SKM-1 treated with dmso at 0.1 percent for 144 hours (cell line): Measurements from ENCODE around the gene CYB5B.
"Not testable (repeated sequence)": the region's sequence is repeated elsewhere in the genome, so short reads cannot be mapped to it uniquely, and the experiment has no call there.

Experiments
- DNase-seq: peaks from one replicate; lab custom pipeline; 2025; ENCODE audit not compliant: unreplicated experiment; lab: John Stamatoyannopoulos, UW

The CYB5B gene

DNA sequence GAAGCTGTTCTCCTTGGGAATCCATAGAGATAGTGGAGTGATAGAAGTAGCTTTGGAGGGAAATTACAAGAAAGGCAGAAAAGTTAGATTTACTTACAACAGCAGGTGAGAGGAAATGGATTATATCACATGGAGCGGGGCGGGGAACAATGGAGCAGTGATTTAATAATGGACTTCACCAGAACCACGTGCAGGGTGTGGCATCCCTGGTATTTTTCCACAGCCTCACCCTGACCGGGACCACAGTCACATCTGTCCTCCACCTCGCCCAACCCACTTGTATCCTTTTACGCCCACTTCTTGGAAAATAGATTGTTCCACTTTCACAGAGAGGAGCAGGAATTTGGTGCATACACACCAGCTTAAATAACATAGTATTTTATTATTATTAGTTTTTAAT is 15.9 kb upstream of the CYB5B start:
- DNase-seq = no peak

- DNase-seq = no peak
Observed at GRCh38 chr16:69410219-69410990, 14.0 kb upstream of the CYB5B start.

GRCh38 chr16:69411064-69411985 is 13.1 kb upstream of the CYB5B start:
- DNase-seq = no peak

- no peak for DNase-seq
Observed at GRCh38 chr16:69412287-69412686, 12.1 kb upstream of the CYB5B start.

DNA sequence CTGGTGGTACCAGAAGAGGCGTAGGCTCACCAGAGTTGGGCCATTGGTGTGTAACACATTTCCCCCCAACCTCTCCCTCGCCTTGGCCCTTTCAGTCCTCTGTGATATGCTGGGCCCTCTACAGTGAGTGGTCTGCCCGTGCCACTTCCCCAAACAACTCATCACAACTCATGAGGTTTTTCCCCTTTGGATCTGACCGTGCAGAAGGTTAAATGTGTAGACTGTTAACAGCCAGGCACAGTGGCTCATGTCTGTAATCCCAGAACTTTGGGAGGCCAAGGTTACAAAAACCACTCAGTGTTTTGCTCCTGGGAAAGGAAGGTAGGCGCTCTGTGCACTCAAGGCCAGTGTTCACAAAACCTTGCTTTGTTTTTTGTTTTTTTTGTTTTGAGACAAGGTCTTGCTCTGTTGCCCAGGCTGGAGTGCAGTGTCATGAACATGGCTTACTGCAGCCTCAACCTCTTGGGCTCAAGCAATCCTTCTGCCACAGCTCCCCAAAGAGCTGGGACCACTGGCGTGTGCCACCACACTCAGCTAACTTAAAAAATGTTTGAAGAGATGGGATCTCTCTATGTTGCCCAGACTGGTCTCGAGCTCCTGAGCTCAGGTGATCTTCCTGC is 11.3 kb upstream of the CYB5B start:
- DNase-seq = no peak

- no peak for DNase-seq
Observed at GRCh38 chr16:69417520-69418199, 6.8 kb upstream of the CYB5B start.

GRCh38 chr16:69419956-69420355 is 4.5 kb upstream of the CYB5B start:
- DNase-seq = no peak

GRCh38 chr16:69423189-69423588 is 1.2 kb upstream of the CYB5B start:
- no peak for DNase-seq

GRCh38 chr16:69424935-69425784 is 741 bp downstream of the CYB5B start:
- DNase-seq = no peak

DNA sequence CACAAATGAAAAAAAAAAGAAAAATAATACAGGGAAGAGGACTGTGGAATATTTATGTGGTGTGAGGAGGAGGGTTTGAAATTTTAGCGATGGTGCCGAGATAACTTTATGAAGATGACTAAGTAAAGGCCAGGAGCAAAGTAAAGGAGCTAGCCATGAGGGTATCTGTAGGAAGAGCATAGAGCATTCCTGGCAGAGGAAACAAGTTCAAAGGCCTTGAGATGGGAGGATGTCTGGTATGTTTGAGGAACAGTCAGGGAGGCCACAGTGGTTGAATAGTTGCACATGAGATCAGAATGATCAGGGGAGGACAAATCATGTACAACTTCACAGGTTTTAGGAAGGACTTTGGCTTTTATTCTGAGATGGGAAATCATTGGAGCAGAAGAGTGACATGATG is 4.2 kb downstream of the CYB5B start:
- DNase-seq = no peak

GRCh38 chr16:69429058-69429640 is 4.7 kb downstream of the CYB5B start:
- not testable (repeated sequence) for DNase-seq

GRCh38 chr16:69431948-69432468 is 7.6 kb downstream of the CYB5B start:
- DNase-seq = no peak

GRCh38 chr16:69434066-69434465 is 9.6 kb downstream of the CYB5B start:
- no peak for DNase-seq

DNA sequence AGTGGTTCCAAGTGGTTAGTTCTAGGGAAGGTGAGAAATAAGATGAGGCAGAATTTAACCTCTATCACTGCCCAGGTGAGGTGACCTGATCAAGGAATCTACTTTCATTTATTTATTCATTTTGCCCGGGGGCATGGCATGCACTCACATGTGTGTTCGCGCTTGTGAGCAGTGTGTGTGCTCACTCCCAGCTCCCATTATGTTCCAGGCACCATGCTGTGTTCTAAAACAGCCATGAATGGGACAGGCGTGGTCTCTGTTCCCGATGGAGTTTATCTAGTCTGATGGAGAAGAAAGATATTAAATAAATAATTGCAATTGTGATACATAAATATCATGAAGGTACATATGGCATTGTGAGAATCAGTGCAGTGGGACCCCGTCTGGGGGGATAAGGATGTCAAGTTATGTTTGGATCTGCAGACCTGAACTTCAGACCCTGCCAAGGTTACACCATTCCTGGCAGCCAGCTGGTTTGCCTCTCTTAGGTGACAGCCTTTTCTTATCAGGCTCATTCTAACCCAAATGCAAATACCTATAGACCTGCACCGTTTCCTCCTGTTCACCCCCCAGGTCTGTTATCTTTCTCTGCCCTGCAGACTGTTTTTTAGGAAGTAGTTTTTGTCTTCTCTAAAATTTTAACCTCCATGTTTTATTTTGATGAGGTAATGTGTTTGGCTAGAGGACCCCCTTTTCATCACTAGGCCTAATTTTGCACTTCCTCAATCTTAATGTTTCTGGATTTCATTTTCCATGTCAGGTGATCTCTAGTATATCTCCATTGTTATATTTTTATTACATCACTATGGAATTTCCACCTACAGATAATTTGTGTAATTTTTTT is 11.8 kb downstream of the CYB5B start:
- no peak for DNase-seq

- DNase-seq = no peak
Observed at GRCh38 chr16:69436896-69437295, 12.5 kb downstream of the CYB5B start.

GRCh38 chr16:69438465-69438864 is 14.0 kb downstream of the CYB5B start:
- no peak for DNase-seq

GRCh38 chr16:69440250-69440649 is 15.8 kb downstream of the CYB5B start:
- no peak for DNase-seq

DNA sequence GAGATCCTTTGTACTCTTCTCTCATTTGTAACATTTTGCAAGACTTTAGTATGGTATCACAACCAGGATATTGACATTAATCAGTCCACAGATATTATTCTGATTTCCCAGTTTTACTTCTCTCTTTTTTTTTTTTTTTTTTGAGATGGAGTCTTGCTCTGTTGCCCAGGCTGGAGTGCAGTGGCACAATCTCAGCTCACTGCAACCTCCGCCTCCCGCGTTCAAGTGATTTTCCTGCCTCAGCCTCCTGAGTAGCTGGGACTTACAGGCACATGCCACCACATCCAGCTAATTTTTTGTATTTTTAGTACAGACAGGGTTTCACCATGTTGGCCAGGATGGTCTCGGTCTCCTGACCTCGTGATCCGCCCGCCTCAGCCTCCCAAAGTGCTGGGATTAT is 16.6 kb downstream of the CYB5B start:
- not testable (repeated sequence) for DNase-seq
